HG03108 (cell line): ENCODE measurements around the gene ZNF726.
"Not testable (repeated sequence)": the region's sequence is repeated elsewhere in the genome, so short reads cannot be mapped to it uniquely, and the experiment has no call there.

Experiments
- ATAC-seq: cut with Tn5 transposase; IDR thresholded peaks from one replicate; pipeline ENCODE4 v1.9.1; 2021; ENCODE audit warnings: moderate library complexity; ENCODE audit not compliant: unreplicated experiment

Gene ZNF726

DNA sequence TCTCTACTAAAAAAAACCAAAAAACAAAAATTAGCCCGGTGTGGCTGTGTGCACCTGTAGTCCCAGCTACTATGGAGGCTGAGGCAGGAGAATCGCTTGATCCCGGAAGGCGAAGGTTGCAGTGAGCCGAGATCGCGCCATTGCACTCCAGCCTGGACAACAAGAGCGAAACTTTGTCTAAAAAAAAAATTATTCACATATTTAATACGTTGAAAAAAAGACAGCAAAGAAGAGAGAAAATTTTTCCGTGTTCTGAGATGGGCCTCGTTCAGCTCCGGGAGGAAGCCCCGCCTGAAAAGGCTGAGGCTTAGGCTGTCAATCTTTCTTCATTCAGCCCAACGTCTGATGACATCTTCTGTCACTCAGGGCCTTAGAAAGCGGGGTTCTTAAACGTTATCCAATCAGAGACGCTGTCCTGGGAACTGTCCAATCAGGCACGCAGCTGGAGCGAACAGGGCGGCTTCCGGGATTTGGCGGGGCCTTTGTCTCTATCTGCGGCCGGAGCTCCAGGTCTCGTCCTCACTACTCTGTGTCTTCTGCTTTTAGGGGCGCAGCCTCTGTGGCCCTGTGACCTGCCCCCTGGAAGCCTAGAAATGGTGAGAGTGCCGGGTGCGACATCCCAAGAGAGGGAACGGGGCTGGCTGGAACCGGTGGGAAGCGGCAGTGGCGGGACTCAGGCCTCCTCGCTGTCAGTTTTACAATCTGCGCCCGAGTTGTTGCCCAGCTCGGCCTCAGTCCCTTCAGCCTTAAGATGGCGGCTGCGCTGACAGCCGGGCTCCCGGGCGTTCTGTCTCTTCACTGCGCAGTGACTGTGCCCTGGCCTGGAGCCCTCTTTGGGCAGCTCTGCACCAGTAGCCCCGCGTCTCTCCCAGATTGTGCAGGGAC is at the start of gene ZNF726:
Gene ZNF726 (plus strand): TSS at position 485 of the 885 bp plus-strand sequence. CDS start 109 bp downstream, at position 594.
- peak; percentile 93 for ATAC-seq

DNA sequence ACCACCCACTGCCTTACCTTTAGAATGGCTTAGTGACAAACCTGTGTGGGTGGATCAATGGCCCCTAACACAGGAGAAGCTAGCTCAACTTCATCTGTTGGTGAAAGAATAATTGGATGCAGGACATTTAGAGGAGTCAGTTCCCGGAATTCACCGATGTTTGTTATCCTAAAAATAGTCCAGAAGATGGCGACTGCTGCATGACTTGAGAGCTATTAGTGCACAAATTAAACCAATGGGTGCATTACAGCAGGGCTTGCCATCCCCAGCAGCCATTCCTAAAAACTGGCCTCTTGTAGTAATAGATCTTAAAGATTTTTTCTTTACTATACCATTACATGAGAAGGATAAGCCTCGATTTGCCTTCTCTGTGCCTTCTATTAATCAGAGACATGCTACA is 46.8 kb upstream of the ZNF726 start:
- no peak for ATAC-seq

DNA sequence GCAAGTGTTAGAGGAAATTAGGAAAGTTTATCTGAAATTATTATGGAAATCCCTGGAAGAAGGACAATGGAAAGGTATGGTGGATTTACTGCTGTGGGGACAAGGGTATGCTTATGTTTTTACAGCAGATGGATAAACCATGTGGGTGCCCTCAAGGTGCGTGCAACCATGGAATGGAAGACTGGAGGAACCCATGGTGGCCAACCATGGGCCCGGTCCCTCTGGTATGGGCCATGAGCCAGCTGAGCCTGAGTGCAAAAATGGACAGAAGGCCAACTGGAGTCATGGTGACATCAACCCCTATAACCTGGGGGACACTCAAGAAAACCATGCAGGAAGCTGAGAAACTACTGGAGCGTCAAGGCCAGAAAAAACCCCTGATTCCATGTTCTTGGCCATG is 46.1 kb upstream of the ZNF726 start:
- no peak for ATAC-seq

DNA sequence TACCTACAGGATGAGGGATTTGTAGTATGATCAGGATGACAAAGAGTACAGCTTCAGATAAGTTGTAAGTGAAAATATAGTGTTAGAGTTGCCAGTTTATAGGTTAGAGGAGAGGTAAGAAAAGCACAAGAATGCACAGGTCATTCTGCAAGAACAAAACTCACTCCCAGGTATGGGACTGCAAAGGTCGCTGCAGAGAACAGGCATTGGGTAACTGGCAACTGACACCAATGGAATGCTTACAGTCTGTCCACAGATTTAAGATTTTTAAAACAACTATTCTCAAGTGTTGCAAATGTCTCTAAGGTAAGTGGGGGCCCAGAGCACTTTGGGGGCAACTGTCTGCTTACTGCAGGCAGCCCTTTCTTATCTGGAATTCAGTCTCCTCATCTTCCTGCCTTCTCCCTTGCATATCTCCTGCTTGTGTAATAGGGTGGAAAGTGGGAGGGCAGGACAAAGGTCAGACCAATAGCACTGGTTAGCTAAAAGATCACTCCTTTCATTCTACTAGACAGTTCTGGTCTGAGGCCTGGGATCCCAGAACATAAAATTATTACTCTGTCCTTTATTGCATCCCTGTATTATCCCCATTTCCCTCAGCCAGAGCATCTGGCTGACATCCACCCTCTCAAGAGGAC is 42.3 kb upstream of the ZNF726 start:
- ATAC-seq, result no peak

DNA sequence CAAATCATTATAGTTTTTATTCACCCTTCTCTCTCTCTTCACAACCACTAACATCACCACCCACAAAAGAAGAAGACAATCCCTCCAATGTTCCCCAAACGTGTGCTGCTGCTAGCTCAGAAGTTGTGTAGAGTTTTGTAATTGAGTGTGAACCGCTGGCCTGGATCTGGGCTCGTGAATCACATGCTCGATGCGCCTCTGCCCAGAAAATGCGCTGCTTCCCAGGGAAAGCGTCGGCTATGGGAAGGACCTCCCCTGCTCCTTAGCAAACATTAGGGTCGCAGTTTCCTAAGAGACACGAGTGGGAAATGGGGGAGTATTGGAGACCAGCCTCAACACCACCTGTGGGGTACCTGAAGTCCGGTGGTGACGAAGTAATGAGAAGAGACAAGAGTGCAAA is 38.4 kb upstream of the ZNF726 start:
- no peak for ATAC-seq

DNA sequence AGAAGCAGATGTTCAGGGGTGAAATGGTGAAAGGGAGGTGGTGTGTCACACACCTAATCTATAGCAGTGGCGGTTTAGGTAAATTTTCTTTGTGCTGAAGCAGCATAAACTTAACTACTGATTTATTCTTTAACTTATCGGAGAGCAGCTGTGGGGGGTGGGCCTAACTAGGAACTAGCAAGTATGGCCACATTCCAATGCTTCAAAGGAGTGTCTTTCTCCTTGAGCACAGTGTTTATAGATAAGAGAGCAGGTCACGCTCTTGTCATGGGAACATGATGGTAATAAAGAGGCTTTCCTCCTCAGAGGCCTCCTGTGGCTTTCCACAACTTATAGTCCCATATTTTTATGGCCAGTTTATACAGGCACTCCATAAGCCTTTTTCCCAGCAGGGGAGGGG is 37.9 kb upstream of the ZNF726 start:
- not testable (repeated sequence) for ATAC-seq

DNA sequence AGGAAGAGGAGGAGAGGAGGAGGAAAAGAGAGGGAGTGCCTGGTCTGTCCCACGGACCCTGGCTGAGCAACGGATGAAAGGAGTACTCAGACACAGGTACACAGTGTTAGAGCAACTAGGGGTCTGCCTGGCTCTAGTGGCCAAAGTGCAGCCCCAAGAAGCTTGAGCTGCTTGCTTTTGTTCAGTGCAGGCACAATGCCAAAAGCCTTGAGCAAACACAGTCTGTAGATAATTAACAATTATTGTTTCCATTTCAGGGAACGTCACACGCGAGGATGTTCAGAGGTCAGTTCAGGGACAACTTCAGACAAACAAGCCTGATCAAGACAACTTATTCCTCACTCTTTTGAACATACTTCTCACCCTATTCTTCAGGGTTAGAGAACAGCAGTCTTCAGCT is 32.2 kb upstream of the ZNF726 start:
- no peak for ATAC-seq

DNA sequence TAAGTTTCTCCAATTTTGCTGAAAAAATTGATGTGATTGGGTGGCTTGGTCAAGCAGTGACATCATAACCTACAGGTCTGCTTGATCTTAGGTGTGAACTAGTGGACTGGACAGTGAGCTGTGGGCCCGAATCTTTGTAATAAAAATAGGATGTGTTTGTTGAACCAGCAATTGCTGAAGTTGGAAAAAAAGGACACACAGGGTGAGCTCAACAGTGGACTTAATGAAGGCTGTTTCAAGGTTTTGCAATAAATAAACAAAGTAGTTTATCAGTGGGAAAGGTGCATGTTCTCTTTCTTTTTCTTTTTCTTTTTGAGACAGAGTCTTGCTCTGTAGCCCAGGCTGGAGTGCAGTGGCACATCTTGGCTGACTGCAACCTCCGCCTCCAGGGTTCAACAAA is 30.3 kb upstream of the ZNF726 start:
- no peak for ATAC-seq

DNA sequence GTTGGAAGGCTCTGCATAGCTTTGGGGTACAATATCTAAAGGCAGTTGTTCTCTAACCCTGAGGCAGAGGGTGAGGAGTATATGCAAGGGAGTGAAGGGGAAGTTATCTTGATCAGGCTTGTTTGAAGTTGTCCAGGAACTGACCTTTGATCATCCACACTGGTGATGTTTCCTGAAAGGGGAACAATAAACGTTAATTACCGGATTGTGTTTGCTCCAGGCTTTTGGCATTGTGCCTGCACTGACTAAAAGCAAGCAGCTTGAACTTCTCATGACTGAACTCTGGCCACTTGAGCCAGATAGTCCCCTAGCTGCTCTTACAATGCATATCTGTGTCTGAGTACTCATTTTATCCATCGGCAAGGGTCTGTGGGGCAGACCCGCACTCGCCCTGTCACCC is 27.0 kb upstream of the ZNF726 start:
- ATAC-seq, result no peak

DNA sequence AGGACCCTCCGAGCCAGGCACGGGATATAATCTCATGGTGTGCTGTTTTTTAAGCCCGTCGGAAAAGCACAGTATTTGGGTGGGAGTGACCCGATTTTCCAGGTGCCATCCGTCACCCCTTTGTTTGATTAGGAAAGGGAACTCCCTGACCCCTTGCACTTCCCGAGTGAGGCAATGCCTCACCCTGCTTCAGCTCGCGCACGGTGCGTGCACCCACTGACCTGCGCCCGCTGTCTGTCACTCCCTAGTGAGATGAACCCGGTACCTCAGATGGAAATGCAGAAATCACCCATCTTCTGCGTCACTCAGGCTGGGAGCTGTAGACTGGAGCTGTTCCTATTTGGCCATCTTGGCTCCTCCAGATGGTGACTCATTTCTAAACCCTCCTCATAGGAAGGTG is 18.6 kb upstream of the ZNF726 start:
- not testable (repeated sequence) for ATAC-seq

DNA sequence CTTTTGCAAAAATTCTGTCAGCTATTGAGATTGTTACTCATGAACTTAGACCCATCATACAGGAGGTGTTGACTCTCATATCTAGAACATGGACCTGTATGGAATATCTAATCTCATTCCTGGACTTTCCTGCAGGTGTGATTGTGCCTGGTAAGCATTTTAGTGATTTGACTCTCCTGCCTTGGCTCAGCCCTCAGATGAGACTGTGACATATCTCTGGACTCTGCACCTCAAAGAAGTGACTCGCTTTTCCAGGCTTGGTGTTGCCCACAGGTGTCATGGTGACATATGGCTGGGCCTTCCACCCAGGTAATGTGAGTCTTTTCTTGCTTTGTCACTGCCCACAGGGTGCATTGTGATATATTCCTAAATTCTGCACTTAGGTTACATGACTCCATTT is 17.8 kb upstream of the ZNF726 start:
- ATAC-seq, result no peak

DNA sequence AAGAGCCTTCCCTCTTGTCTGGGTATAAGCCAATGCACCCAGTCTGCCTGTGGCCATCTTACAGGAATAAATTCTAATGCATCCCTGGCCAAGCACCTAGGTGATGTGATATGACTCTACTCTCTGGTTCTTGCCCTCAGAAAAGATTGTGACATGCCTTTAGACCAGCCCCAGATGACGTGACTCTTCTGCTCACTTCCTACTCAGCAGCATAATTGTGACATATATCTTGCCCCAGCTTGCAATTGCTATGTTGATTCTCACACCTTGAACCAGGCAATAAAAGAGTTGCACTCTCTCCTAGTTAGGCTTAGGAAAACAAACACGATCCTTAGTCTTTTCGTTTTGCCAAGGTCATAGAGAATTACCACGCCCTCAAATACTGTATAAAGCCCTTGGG is 13.3 kb upstream of the ZNF726 start:
- ATAC-seq, result no peak

DNA sequence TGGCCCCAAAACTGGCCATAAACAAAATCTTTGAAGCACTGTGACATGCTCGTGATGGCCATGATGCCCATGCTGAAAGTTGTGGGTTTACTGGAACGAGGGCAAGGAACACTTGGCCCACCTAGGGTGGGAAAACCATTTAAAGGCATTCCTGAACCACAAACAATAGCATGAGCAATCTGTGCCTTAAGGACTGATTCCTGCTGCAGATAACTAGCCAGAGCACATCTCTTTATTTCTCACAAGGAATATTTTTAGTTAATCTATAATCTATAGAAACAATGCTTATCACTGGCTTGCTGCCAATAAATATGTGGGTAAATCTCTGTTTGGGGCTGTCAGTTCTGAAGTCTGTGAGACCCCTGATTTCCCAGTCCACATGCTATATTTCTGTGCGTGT is 10.3 kb upstream of the ZNF726 start:
- ATAC-seq, result no peak

DNA sequence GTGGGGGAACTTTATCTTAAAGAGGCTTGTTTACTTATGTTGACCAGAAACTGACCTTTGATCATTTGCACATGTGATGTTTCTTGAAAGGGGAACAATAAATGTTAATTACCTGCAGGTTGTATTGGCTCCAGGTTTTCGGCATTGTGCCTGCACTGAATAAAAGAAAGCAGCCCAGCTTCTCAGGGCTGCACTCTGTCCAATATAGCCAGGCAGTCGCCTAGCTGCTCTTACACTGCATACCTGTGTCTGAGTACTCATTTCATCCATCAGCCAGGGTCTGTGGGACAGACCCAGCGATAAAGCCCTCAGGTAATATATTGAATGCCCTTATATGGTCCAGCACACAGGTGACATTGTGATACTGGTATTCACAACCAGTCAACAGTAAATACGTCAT is 8.9 kb upstream of the ZNF726 start:
- no peak for ATAC-seq

DNA sequence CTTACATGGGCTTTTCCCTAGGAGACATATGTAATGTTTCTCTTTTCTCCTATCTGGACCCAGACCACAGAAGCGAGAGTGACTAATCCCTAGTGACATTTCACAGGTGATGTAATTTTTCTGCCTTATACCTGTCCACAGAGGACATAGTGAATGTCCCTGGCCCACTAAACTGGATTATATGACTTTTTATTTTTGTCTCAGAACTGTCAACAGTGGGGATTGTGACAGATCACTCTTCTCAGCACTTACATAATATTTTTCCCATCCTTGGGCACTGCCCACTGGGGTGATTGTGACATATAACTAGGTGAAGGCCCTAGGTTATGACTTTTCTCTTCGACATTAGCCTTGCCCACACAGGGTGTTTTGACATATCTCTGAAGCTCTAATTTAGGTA is 7.9 kb upstream of the ZNF726 start:
- ATAC-seq, result no peak

DNA sequence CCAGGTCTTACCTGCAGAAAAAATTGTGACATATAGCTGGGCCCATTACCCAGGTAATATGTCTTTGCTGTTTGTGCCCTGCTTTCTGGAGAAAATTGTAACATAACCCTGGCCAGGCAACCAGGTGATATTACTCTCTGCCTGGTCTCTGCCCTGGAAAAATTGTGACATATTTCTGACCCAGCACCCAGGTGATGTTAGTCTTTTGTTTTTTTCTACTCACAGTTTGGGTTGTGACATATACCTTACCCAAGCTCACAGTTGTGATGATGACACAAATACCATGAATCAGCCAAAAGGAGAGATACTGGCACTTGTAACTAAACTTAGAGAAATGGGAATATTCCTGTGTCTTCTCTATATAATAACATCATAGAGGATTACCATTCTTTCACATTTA is 6.5 kb upstream of the ZNF726 start:
- no peak for ATAC-seq

DNA sequence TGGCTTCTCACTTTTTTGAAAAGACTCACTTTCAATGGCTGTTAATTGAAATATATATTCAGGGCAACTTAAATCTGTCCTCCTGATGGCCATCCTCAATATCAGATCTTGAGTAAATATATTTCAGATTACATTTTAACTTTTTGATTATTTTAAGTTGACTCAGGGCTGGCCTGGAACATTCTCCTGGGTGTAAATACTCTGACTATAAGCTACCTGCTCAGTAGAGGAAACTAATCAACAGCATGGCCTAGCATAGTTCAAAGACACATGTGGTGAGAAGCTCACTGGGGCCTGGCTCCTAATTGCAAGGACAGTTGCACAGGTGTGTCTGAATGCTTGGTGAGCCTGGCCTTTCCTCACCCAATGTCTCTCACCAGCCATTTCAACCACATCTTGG is 5.5 kb upstream of the ZNF726 start:
- no peak for ATAC-seq

DNA sequence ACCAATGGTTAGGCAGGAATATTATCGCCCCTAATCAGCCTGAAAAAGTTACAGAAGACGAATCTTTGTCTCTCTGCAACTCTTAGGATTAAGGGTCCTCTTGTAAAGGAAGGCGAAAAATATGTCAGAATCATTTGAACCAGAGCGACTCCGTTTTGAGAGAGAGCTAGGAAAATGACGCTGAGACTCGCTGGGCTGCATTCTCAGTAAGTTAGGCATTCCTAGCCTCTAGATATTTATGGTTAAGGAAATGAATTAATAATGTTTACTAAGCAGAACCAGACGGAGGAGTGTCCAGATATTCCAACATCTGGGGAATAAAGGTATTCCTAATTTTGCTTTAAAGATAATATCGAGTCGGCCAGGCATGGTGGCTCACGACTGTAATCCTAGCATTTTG is 755 bp upstream of the ZNF726 start:
- no peak for ATAC-seq

DNA sequence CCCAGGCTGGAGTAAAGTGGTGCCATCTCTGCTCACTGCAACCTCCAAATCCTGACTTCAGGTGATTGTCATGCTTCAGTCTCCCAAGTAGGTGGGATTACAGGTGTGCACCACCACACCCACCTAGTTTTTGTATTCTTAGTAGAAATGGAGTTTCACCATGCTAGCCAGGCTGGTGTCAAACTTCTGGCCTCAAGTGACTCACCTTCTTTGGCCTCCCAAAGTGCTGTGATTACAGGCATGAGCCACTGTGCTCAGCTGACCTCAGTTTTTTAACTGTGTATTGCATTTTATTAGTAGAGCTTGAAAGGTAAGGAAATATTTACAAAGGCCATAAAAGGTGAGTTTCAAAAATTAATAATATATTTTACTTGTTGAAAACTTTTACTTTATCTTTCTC is 2.3 kb downstream of the ZNF726 start:
- ATAC-seq, result no peak

DNA sequence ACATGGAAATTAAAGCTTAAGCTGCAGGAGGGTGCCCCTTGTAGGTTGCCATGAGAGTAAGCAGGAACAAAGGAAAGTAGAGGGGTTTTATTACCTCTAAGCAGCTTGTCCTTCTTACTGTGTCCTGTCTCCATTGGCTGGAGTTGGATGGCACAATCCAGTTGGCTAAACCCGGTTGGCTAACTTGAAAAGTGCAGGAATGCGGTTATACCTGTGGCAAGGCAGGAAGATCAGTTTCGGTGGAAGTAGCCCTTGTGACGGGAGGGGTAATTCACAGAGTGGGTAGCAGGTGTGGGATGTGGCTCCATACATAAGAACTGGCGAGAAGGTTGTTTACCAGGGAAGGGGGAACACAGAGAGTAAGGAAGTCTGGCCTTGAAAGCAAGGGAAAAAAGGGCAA is 3.2 kb downstream of the ZNF726 start:
- no peak for ATAC-seq

DNA sequence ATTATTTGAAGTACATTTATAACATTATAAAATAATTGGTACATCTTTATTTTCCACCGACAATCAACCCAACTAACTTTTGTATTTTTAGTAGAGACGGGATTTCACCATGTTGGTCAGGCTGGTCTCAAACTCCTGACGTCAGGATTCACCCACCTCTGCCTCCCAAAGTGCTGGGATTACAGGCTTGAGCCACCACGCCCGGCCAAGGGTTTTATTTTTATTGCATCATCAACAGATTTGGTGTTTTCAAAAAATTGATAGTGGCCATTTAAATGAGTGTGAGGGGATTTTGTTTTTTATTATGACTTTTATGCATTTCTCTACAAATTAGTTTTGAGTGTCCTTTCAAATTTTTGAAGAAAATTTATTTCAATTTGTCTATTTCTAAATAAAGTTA is 10.6 kb downstream of the ZNF726 start:
- ATAC-seq, result no peak

DNA sequence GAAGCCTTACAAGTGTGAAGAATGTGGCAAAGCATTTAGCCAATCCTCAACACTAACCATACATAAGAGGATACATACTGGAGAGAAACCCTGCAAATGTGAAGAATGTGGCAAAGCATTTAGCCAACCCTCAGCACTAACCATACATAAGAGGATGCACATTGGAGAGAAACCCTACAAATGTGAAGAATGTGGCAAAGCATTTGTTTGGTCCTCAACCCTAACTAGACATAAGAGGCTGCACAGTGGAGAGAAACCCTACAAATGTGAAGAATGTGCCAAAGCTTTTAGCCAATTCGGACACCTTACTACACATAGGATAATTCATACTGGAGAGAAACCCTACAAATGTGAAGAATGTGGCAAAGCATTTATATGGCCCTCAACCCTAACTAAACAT is 18.2 kb downstream of the ZNF726 start:
- no peak for ATAC-seq

DNA sequence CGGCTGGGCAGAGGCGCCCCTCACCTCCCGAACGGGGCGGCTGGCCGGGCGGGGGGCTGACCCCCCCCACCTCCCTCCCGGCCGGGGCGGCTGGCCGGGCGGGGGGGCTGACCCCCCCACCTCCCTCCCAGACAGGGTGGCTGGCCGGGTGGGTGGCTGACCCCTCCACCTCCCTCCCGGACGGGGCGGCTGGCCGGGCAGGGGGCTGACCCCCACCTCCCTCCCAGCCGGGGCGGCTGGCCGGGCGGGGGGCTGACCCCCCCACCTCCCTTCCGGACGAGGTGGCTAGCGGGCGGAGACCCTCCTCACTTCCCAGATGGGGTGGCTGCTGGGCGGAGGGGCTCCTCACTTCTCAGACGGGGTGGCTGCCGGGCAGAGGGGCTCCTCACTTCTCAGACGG is 22.3 kb downstream of the ZNF726 start:
- not testable (repeated sequence) for ATAC-seq
